Measurements from ENCODE around the gene ATP9A. TPM values are rescaled to one million over a fixed set of nuclear protein-coding genes. Genes with fewer than 3 reads are reported as not detected.

ATP9A gene
- total RNA-seq, 1 experiment from 2014 or later, result 7.9 TPM

- DNase-seq (ENCODE audit: low read depth), result peak; percentile 67
These were observed 213.5 kb downstream of the ATP9A start for GRCh38 chr20:51554538-51555165.

GRCh38 chr20:51553897-51554486, 214.2 kb downstream of the ATP9A start:
- no peak for DNase-seq (ENCODE audit: low read depth)

- no peak for DNase-seq (ENCODE audit: low read depth)
These were observed 217.0 kb downstream of the ATP9A start for GRCh38 chr20:51551186-51551585.

- no peak for DNase-seq (ENCODE audit: low read depth)
These were observed 218.7 kb downstream of the ATP9A start for GRCh38 chr20:51549474-51549873.

GRCh38 chr20:51547951-51548350, 220.2 kb downstream of the ATP9A start:
- DNase-seq (ENCODE audit: low read depth), result no peak

Other genes starting within 250 kb of the ATP9A start
- 0.18 and 0.40 TPM in 2 replicates for gene NFATC2, start 225.7 kb downstream of the ATP9A start, total RNA-seq (2014; rRNA removed; shearing (Covaris generic))
- 0.83 and 0.86 TPM in 2 replicates for gene SALL4, start 34.1 kb upstream of the ATP9A start, total RNA-seq (2014; rRNA removed; shearing (Covaris generic))

All from Daoy (cell line).